Pancreas (tissue), 10 donors: ENCODE measurements around the gene GPR15LG. TPM values are rescaled to one million over a fixed set of nuclear protein-coding genes. Genes with fewer than 3 reads are reported as not detected.

ENCODE experiments used
- ATAC-seq, 4 donors: fragments of 200-7000 bp; cut with Tn5 transposase; one replicate each; pipeline versions ENCODE4 v1.8.0 to v1.9.1; 2020; ENCODE audit warnings: mild to moderate bottlenecking in 4 of 4, moderate library complexity in 4 of 4
- DNase-seq, 6 donors: peaks; one replicate each; pipeline ENCODE4 v3.0.0-alpha.2; 2020
- FAIRE-seq: peaks from 2 replicates; lab custom pipeline; 2012; peaks lifted over from hg19 to GRCh38; lab: Jason Lieb, UNC
- H3K27ac ChIP-seq, 4 donors: fragments of 200-600 bp; sonication (generic); 1 replicate in 3 of 4; 2 replicates in 1 of 4; pipeline versions ENCODE4 v1.5.0 to v1.8.0; 2020
- H3K27me3 ChIP-seq, 4 donors: fragments of 200-600 bp; one replicate each; pipeline ENCODE4 v1.8.0; 2021
- H3K36me3 ChIP-seq, 3 donors: fragments of 200-600 bp; sonication (generic) in 1 of 3; one replicate each; pipeline versions ENCODE4 v1.5.0 to v1.8.0; 2020 to 2021
- H3K4me1 ChIP-seq, 3 donors: fragments of 200-600 bp; one replicate each; pipeline ENCODE4 v1.8.0; 2021
- H3K4me3 ChIP-seq, 4 donors: fragments of 200-600 bp; sonication (generic) in 2 of 4; one replicate each; pipeline versions ENCODE4 v1.5.0 to v1.8.0; 2020 to 2021
- H3K9me3 ChIP-seq, 4 donors: fragments of 200-600 bp; one replicate each; pipeline ENCODE4 v1.8.0; 2021
- CTCF ChIP-seq, 4 donors: fragments of 200-600 bp; sonication (generic) in 3 of 4; IDR thresholded peaks; one replicate each; pipeline versions ENCODE4 v1.5.0 to v1.8.0; 2021; ENCODE audit warnings: antibody characterized with exemption in 4 of 4
- WGBS, 2 donors: extraction: QIAGEN DNeasy Blood & Tissue Kit; methylation state at CpG; one replicate each; pipeline ENCODE4 v1.1.7; 2013; 5-methylcytosine and 5-hydroxymethylcytosine counted together
- intact Hi-C, 3 donors: fragments of 100-400 bp; cut with DNase I; formaldehyde crosslinking; loops; one replicate each; pipeline versions ENCODE4 v1.11.1 to v1.14.2; 2022
- polyA plus RNA-seq, 2 donors: library from polyadenylated mRNA; stranded (reverse); fragments of 200-250 nt; gene quantifications; one replicate each; pipeline ENCODE4 v1.2.3, GENCODE V29; 2013
- total RNA-seq, 6 donors: library from RNA; stranded (reverse); fragmentation: NEBNext Ultra II Directional in 4 of 6; extraction: Animal tissue kit (Norgen Biotek cat#: 25700) in 4 of 6; gene quantifications; one replicate each; pipeline versions ENCODE4 v1.2.1 to v1.2.4, GENCODE V29; 2021 to 2023
- donor health status: healthy with polysubstance abuse.
- donor health status: DM: no; HTN: no; CAD: no; lungs with moderate emphysema.
- donor health status: DM: no; HTN: no; CAD: no.
- donor health status: control.
- donor health status: control.
- donor health status: Bipolar disorder and iron deficiency.
- donor health status: DM: yes; HTN: yes; CAD: no.
- donor health status: DM: no; HTN: no; CAD: no.
- donor health status: DM: no; HTN: no; CAD: no.
- donor health status: DM: yes; HTN: yes; CAD: no.

Gene GPR15LG
- total and polyA plus RNA-seq, 8 donors = 0.09 to 0.32 (median 0.23) TPM; not detected in 5

GRCh38 chr10:84211566-84211965 lies 38.0 kb downstream of the GPR15LG start:
- no peak for ATAC-seq
- Histone ChIP-seq H3K27me3 (no peaks in the 10 kb centered on the region), H3K27ac (no peak overlapping the region), H3K4me1 (no peaks in the 10 kb centered on the region), H3K4me3 (no peak overlapping the region), H3K9me3 (no peaks in the 10 kb centered on the region), H3K36me3 (no peaks in the 10 kb centered on the region)
- TF ChIP-seq CTCF (IDR thresholded peaks at IDR 0.05) = no peak
- no peak for DNase-seq
- WGBS, 2 donors = 71 to 76% methylated on average over 2 of the region's 2 CpGs
- intact Hi-C loops = no loop called here
- FAIRE-seq = no peak

GRCh38 chr10:84212014-84212413 lies 38.4 kb downstream of the GPR15LG start:
- 56 to 66% methylated on average over 5 of the region's 5 CpGs for WGBS, 2 donors
- H3K27me3 ChIP-seq = no peaks in the 10 kb centered on the region
- no peak for TF ChIP-seq CTCF (IDR thresholded peaks at IDR 0.05)
- no peaks in the 10 kb centered on the region for H3K36me3 ChIP-seq
- H3K9me3 ChIP-seq = no peaks in the 10 kb centered on the region
- ATAC-seq (no peak), DNase-seq (no peak), FAIRE-seq (no peak)
- intact Hi-C loops = no loop called here
- no peaks in the 10 kb centered on the region for H3K4me1 ChIP-seq
- no peak overlapping the region for H3K27ac ChIP-seq
- H3K4me3 ChIP-seq = no peak overlapping the region

- 69 to 81% methylated on average over 11 of the region's 11 CpGs for WGBS, 2 donors
- Histone ChIP-seq H3K27ac (no peak overlapping the region), H3K27me3 (no peaks in the 10 kb centered on the region), H3K4me1 (no peaks in the 10 kb centered on the region), H3K9me3 (no peaks in the 10 kb centered on the region), H3K4me3 (no peak overlapping the region), H3K36me3 (no peaks in the 10 kb centered on the region)
- FAIRE-seq = no peak
- no peak for TF ChIP-seq CTCF (IDR thresholded peaks at IDR 0.05)
- ATAC-seq = no peak
- intact Hi-C loops = no loop called here
- DNase-seq = no peak
Observed at GRCh38 chr10:84213076-84213475, 39.5 kb downstream of the GPR15LG start.

GRCh38 chr10:84214046-84214572 lies 40.5 kb downstream of the GPR15LG start:
- Histone ChIP-seq H3K27ac (no peak overlapping the region), H3K9me3 (no peaks in the 10 kb centered on the region), H3K27me3 (no peaks in the 10 kb centered on the region), H3K4me3 (no peak overlapping the region), H3K4me1 (no peaks in the 10 kb centered on the region), H3K36me3 (no peaks in the 10 kb centered on the region)
- DNase-seq (no peak), ATAC-seq (no peak), FAIRE-seq (no peak)
- no peak for TF ChIP-seq CTCF (IDR thresholded peaks at IDR 0.05)
- intact Hi-C loops = no loop called here
- 57 to 74% methylated on average over 25 of the region's 25 CpGs for WGBS, 2 donors

GRCh38 chr10:84214612-84215235 lies 41.1 kb downstream of the GPR15LG start:
- H3K4me1 ChIP-seq = no peaks in the 10 kb centered on the region
- H3K9me3 ChIP-seq = no peaks in the 10 kb centered on the region
- no peak for FAIRE-seq
- ATAC-seq = peak in 2 of 4 donors; percentile 32 to 69
- H3K27me3 ChIP-seq = no peaks in the 10 kb centered on the region
- intact Hi-C loops = no loop called here
- no peak overlapping the region for H3K4me3 ChIP-seq
- WGBS, 2 donors = 41 to 44% methylated on average over 12 of the region's 12 CpGs
- no peak overlapping the region for H3K27ac ChIP-seq
- TF ChIP-seq CTCF (IDR thresholded peaks at IDR 0.05) = no peak
- no peak for DNase-seq
- no peaks in the 10 kb centered on the region for H3K36me3 ChIP-seq
